LNCAP (cell line): ENCODE results near the gene SNAP91.

ENCODE experiments used
- CTCF ChIP-seq: fragments of 450-650 bp; IDR thresholded peaks from 2 replicates; pipeline ENCODE4 v1.5.1; 2017; ENCODE audit warnings: mild to moderate bottlenecking

SNAP91 gene

GRCh38 chr6:83722876-83723275 is 14.0 kb upstream of the SNAP91 start:
- no peak for TF ChIP-seq CTCF

GRCh38 chr6:83717809-83718208 is 8.9 kb upstream of the SNAP91 start:
- no peak for TF ChIP-seq CTCF

- no peak for TF ChIP-seq CTCF
Measured at GRCh38 chr6:83711958-83712357, 3.1 kb upstream of the SNAP91 start.

GRCh38 chr6:83709748-83710050 is 798 bp upstream of the SNAP91 start:
- TF ChIP-seq CTCF = no peak

- TF ChIP-seq CTCF = no peak
Measured at GRCh38 chr6:83708546-83708969, 343 bp downstream of the SNAP91 start.

- TF ChIP-seq CTCF = no peak
Measured at GRCh38 chr6:83707829-83708545, 914 bp downstream of the SNAP91 start.

- no peak for TF ChIP-seq CTCF
Measured at GRCh38 chr6:83702749-83703148, 6.2 kb downstream of the SNAP91 start.

GRCh38 chr6:83702077-83702476 is 6.8 kb downstream of the SNAP91 start:
- no peak for TF ChIP-seq CTCF
